HepG2 (cell line): Measurements from ENCODE around the gene MIF4GD. TPM values are rescaled to one million over a fixed set of nuclear protein-coding genes. Genes with fewer than 3 reads are reported as not detected.
A peak's percentile ranks its signal among the peaks of the same experiment; 100 is the strongest.

ENCODE experiments used
- CHCHD3 ChIP-seq: sonication (generic); formaldehyde crosslinking; IDR thresholded peaks from 2 replicates; pipeline ENCODE4 v1.8.0; 2022; ENCODE audit warnings: mild to moderate bottlenecking, missing genetic modification reagents, moderate library complexity
- CREB1 ChIP-seq, 2 experiments: fragments of 450-650 bp in 1 of 2; IDR thresholded peaks; 2 replicates each; pipeline ENCODE4 v1.6.1; 2016 to 2017; ENCODE audit warnings: control low read depth in 1 of 2, mild to moderate bottlenecking in 1 of 2, missing compliant biosample characterization in 1 of 2, missing genetic modification characterization in 1 of 2
- HCFC1 ChIP-seq: fragments of 150-350 bp; IDR thresholded peaks from 2 replicates; pipeline ENCODE4 v1.6.1; 2014; ENCODE audit warnings: low read depth, low read length
- JDP2 ChIP-seq: sonication (generic); formaldehyde crosslinking; IDR thresholded peaks from 2 replicates; pipeline ENCODE4 v1.8.1; 2022; ENCODE audit warnings: missing genetic modification reagents, borderline replicate concordance
- KLF11 ChIP-seq: IDR thresholded peaks from 2 replicates; pipeline ENCODE4 v1.6.1; 2016; ENCODE audit warnings: missing compliant biosample characterization
- NAIF1 ChIP-seq: sonication (generic); formaldehyde crosslinking; IDR thresholded peaks from 2 replicates; pipeline ENCODE4 v1.5.0; 2020; ENCODE audit warnings: mild to moderate bottlenecking, missing genetic modification reagents, borderline replicate concordance
- SNAPC5 ChIP-seq: sonication (generic); formaldehyde crosslinking; IDR thresholded peaks from 2 replicates; pipeline ENCODE4 v1.8.1; 2023; ENCODE audit warnings: mild to moderate bottlenecking, missing genetic modification reagents, borderline replicate concordance
- STAT5B ChIP-seq: sonication (generic); formaldehyde crosslinking; IDR thresholded peaks from 2 replicates; pipeline ENCODE4 v1.4.0; 2020; ENCODE audit warnings: missing genetic modification reagents
- TSC22D2 ChIP-seq: sonication (generic); formaldehyde crosslinking; IDR thresholded peaks from 2 replicates; pipeline ENCODE4 v1.5.1; 2020; ENCODE audit warnings: missing genetic modification reagents, mild to moderate bottlenecking, borderline replicate concordance
- ZBED4 ChIP-seq: sonication (generic); formaldehyde crosslinking; IDR thresholded peaks from 2 replicates; pipeline ENCODE4 v1.4.0; 2020; ENCODE audit warnings: missing genetic modification reagents, borderline replicate concordance
- ZBTB37 ChIP-seq: sonication (generic); formaldehyde crosslinking; IDR thresholded peaks from 2 replicates; pipeline ENCODE4 v1.4.0; 2020; ENCODE audit warnings: mild to moderate bottlenecking, missing genetic modification reagents
- ZFP41 ChIP-seq: sonication (generic); formaldehyde crosslinking; IDR thresholded peaks from 2 replicates; pipeline ENCODE4 v1.4.0; 2020; ENCODE audit warnings: mild to moderate bottlenecking, missing genetic modification reagents, borderline replicate concordance
- ZNF121 ChIP-seq: sonication (generic); formaldehyde crosslinking; IDR thresholded peaks from 2 replicates; pipeline ENCODE4 v1.5.0; 2020; ENCODE audit warnings: mild to moderate bottlenecking, missing genetic modification reagents
- ZNF619 ChIP-seq: sonication (generic); formaldehyde crosslinking; IDR thresholded peaks from 2 replicates; pipeline ENCODE4 v1.4.0; 2020; ENCODE audit warnings: mild to moderate bottlenecking, missing genetic modification reagents
- polyA plus RNA-seq, 8 experiments: library from polyadenylated mRNA; depleted of rRNA in 3 of 8; stranded (reverse) in 7 of 8; unstranded in 1 of 8; fragments of >200 nt; fragmentation: Illumina TruSeq in 4 of 8; extraction: Trizol in 4 of 8; gene quantifications; 2 replicates each; pipeline versions ENCODE4 v1.2.1 to v1.2.3, GENCODE V29; 2011 to 2016; ENCODE audit warnings: low read depth in 4 of 8, missing spikeins in 1 of 8, mixed read lengths in 1 of 8; ENCODE audit not compliant: insufficient read depth in 1 of 8
- total RNA-seq, 5 experiments: library from RNA; depleted of rRNA; stranded (reverse); fragments of >200 nt; fragmentation: Illumina TruSeq; extraction: Trizol; gene quantifications; 2 replicates each; pipeline ENCODE4 v1.2.3, GENCODE V29; 2016; ENCODE audit warnings: low read depth in 1 of 5
- TF ChIP-seq, protein P1 (sequence below): sonication (generic); formaldehyde crosslinking; IDR thresholded peaks from 2 replicates; pipeline ENCODE4 v1.5.0; 2020; ENCODE audit warnings: mild to moderate bottlenecking, missing genetic modification reagents
- TF ChIP-seq, protein P2 (sequence below): sonication (generic); formaldehyde crosslinking; IDR thresholded peaks from 2 replicates; pipeline ENCODE4 v1.4.0; 2020; ENCODE audit warnings: mild to moderate bottlenecking, missing genetic modification reagents
- TF ChIP-seq, protein P3 (sequence below): fragments of 450-650 bp; IDR thresholded peaks from 2 replicates; pipeline ENCODE4 v1.6.1; 2017; ENCODE audit warnings: mild to moderate bottlenecking

Gene MIF4GD
- total and polyA plus RNA-seq, 2 of the 13 experiments (the other 11 are each of a cell fraction or from before 2014, with no cell fraction given), result 14.0 to 28.0 TPM

- TF ChIP-seq ZBTB37 (CRISPR knock-in tag) (no peak), ZNF619 (CRISPR knock-in tag) (peak; percentile 99), CREB1 (IDR thresholded peaks at IDR 0.05) (peak; percentile 86), CREB1 (CRISPR knock-in tag; IDR thresholded peaks at IDR 0.05) (peak; percentile 93), TSC22D2 (CRISPR knock-in tag) (no peak; the same call in 1 of the 2 replicates), ZFP41 (CRISPR knock-in tag) (0 out of 2 replicates have a peak, but pooled peaks have one; percentile 40), SNAPC5 (no peak), ZNF121 (CRISPR knock-in tag) (no peak), HCFC1 (peak; percentile 98), NAIF1 (CRISPR knock-in tag) (no peak), KLF11 (CRISPR knock-in tag) (no peak; the same call in 1 of the 2 replicates), ZBED4 (0 out of 2 replicates have a peak, but pooled peaks have one; percentile 38), CHCHD3 (CRISPR knock-in tag) (no peak), JDP2 (CRISPR knock-in tag) (no peak), STAT5B (CRISPR knock-in tag) (no peak)
- TF ChIP-seq, protein P1, sequence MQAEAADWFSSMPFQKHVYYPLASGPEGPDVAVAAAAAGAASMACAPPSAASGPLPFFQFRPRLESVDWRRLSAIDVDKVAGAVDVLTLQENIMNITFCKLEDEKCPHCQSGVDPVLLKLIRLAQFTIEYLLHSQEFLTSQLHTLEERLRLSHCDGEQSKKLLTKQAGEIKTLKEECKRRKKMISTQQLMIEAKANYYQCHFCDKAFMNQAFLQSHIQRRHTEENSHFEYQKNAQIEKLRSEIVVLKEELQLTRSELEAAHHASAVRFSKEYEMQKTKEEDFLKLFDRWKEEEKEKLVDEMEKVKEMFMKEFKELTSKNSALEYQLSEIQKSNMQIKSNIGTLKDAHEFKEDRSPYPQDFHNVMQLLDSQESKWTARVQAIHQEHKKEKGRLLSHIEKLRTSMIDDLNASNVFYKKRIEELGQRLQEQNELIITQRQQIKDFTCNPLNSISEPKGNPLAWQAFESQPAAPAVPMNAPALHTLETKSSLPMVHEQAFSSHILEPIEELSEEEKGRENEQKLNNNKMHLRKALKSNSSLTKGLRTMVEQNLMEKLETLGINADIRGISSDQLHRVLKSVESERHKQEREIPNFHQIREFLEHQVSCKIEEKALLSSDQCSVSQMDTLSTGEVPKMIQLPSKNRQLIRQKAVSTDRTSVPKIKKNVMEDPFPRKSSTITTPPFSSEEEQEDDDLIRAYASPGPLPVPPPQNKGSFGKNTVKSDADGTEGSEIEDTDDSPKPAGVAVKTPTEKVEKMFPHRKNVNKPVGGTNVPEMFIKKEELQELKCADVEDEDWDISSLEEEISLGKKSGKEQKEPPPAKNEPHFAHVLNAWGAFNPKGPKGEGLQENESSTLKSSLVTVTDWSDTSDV (CRISPR knock-in tag), result no peak
- TF ChIP-seq, protein P2, sequence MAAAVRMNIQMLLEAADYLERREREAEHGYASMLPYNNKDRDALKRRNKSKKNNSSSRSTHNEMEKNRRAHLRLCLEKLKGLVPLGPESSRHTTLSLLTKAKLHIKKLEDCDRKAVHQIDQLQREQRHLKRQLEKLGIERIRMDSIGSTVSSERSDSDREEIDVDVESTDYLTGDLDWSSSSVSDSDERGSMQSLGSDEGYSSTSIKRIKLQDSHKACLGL (CRISPR knock-in tag), result peak; percentile 98
- TF ChIP-seq, protein P3, sequence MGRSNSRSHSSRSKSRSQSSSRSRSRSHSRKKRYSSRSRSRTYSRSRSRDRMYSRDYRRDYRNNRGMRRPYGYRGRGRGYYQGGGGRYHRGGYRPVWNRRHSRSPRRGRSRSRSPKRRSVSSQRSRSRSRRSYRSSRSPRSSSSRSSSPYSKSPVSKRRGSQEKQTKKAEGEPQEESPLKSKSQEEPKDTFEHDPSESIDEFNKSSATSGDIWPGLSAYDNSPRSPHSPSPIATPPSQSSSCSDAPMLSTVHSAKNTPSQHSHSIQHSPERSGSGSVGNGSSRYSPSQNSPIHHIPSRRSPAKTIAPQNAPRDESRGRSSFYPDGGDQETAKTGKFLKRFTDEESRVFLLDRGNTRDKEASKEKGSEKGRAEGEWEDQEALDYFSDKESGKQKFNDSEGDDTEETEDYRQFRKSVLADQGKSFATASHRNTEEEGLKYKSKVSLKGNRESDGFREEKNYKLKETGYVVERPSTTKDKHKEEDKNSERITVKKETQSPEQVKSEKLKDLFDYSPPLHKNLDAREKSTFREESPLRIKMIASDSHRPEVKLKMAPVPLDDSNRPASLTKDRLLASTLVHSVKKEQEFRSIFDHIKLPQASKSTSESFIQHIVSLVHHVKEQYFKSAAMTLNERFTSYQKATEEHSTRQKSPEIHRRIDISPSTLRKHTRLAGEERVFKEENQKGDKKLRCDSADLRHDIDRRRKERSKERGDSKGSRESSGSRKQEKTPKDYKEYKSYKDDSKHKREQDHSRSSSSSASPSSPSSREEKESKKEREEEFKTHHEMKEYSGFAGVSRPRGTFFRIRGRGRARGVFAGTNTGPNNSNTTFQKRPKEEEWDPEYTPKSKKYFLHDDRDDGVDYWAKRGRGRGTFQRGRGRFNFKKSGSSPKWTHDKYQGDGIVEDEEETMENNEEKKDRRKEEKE, result no peak
Measured at GRCh38 chr17:75289115-75289831, 18.2 kb upstream of the MIF4GD start, which contains the start of gene SLC25A19 (continued).
